ENCODE results near the gene SLX4IP. TPM values are rescaled to one million over a fixed set of nuclear protein-coding genes. Genes with fewer than 3 reads are reported as not detected.

Gene SLX4IP
- total RNA-seq, 4 donors from 2014 or later: 4.8 to 7.2 (median 5.7) TPM

DNA sequence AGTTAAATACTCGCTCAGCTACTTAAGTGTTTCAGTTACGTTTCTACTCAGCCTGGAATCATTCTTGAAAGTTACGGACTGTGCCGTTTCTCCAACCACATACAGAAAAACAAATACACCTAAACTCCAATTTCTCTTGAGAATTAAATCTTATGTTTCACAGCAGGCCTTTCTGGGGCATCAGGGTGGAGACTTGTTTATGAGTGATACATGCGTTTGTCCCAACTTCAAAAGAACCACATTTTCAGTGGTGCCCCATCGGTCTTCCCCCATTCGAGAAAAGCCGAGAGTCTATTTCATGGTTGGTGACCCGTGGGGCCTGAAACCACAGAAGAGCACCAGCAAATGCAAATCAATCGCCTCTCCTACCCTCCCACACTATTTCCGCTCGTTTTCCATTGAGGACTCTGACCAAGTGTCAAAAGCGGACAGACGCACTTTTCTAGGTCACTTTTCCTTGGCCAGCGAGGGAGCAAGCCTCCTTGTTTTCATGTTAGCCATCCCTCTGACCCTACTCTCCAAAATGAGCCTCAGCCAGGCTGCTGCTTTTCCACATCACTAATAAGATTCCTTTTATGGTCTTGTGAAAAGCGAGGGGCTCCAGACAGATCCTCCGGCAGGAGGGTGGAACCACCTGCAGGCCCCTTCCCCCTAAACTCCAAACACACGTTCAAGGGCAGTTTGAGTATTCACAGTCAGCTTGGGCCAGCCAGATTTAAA, 235.6 kb downstream of the SLX4IP start:
- Histone ChIP-seq H3K27me3 (no peaks in the 10 kb centered on the region), H3K27ac (peak overlapping the region; percentile 100), H3K4me3 (peak overlapping the region; percentile 88), H3K36me3 (peaks cover 5% of the 10 kb centered on the region), H3K9me3 (no peaks in the 10 kb centered on the region), H3K4me1 (peaks cover 72% of the 10 kb centered on the region)
- WGBS: 37% methylated on average over 18 of the region's 18 CpGs
- DNase-seq (ENCODE audit: low spot score in 2 of 2): no peak
- TF ChIP-seq POLR2AphosphoS5 (IDR thresholded peaks at IDR 0.05): no peak
- no peak for TF ChIP-seq EP300 (IDR thresholded peaks at IDR 0.05)
- TF ChIP-seq, protein P1, sequence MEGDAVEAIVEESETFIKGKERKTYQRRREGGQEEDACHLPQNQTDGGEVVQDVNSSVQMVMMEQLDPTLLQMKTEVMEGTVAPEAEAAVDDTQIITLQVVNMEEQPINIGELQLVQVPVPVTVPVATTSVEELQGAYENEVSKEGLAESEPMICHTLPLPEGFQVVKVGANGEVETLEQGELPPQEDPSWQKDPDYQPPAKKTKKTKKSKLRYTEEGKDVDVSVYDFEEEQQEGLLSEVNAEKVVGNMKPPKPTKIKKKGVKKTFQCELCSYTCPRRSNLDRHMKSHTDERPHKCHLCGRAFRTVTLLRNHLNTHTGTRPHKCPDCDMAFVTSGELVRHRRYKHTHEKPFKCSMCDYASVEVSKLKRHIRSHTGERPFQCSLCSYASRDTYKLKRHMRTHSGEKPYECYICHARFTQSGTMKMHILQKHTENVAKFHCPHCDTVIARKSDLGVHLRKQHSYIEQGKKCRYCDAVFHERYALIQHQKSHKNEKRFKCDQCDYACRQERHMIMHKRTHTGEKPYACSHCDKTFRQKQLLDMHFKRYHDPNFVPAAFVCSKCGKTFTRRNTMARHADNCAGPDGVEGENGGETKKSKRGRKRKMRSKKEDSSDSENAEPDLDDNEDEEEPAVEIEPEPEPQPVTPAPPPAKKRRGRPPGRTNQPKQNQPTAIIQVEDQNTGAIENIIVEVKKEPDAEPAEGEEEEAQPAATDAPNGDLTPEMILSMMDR (IDR thresholded peaks at IDR 0.05): no peak
- no peak for TF ChIP-seq POLR2A (IDR thresholded peaks at IDR 0.05)

DNA sequence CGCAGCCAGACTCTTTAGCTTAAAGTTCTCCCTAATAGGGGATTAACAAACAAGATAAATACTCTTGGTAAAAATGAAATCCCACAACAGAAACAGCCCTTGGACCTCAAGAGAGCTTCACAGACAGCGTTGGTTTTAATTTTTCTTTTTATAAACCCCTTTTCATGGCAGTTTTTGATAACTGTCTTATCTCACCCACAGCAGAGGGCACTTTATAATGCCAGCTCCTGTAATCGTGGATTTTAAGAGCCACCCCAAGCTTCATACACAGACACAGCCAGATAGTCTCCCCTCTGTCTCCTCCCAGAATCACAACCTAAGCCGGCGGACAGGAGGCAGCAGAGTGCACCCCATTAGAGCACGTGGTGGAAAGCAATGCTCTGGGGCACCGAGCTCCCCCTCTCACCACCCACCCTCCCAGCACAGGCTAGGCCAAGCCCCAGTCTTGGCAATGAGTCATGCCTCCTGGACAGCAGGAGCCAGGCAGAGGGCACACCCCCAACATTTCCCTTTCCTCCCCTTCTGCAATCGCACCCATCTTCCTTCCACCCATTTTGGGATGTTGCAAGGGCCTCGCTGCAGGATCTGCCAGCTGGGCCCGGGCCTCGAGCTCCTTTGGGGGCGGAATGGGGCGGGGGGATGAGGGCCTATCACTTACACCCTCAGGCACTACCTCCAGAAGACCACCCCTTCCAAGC, 236.3 kb downstream of the SLX4IP start:
- Histone ChIP-seq H3K36me3 (peaks cover 5% of the 10 kb centered on the region), H3K9me3 (no peaks in the 10 kb centered on the region), H3K27ac (peak overlapping the region; percentile 100), H3K4me3 (peak overlapping the region; percentile 88), H3K27me3 (no peaks in the 10 kb centered on the region), H3K4me1 (peaks cover 65% of the 10 kb centered on the region)
- under 1% methylated on average over 8 of the region's 13 CpGs for WGBS
- peak; percentile 89 to 95 for DNase-seq (ENCODE audit: low spot score in 2 of 2)
- TF ChIP-seq POLR2AphosphoS5 (IDR thresholded peaks at IDR 0.05): peak; percentile 5 to 86 (median 82)
- TF ChIP-seq POLR2A (IDR thresholded peaks at IDR 0.05): no peak
- TF ChIP-seq, protein P1 (IDR thresholded peaks at IDR 0.05): peak; percentile 54 to 69

DNA sequence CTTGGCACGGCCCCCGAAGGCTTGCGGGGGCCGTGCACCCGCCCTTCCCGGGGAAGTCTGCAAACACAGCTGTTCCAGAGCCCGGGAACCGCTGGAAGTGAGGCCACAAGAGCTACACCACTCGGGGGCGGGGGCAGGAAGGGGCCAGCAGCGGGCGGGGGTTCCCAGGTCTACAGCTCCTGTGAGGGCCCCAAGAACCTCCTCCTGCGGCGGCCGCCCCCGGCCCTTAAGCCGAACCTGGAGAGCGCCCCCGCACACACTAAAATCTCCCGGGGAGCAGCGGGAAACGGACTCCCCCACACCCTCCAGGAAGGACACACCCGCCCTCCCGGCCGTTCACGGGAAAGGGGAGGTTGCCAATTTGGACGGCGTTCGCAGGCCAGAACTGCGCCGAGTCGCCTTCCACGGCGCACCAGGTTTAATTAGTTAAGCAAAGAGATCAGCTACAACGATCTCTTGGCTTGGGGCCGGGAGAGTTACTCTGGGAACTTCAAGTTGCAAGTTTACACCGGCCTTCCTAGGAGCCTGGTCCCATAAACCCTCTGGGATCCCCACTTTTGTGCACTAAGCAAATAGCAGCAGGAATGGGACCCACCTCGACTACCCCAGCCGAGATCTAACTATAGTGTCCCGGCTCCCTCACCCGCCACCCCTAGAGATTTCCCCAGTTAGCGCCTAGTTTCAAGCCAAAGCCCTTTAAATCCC, 237.0 kb downstream of the SLX4IP start:
- WGBS: 1% methylated on average over 13 of the region's 42 CpGs
- H3K4me1 ChIP-seq: peaks cover 58% of the 10 kb centered on the region
- DNase-seq (ENCODE audit: low spot score in 2 of 2): peak; percentile 86 to 89
- H3K27ac ChIP-seq: peak overlapping the region; percentile 100
- no peaks in the 10 kb centered on the region for H3K9me3 ChIP-seq
- peaks cover 5% of the 10 kb centered on the region for H3K36me3 ChIP-seq
- TF ChIP-seq POLR2A (IDR thresholded peaks at IDR 0.05) (no peak), POLR2AphosphoS5 (IDR thresholded peaks at IDR 0.05) (peak in 2 of 3 donors; percentile 46 to 62)
- H3K27me3 ChIP-seq: no peaks in the 10 kb centered on the region
- peak overlapping the region; percentile 88 for H3K4me3 ChIP-seq

DNA sequence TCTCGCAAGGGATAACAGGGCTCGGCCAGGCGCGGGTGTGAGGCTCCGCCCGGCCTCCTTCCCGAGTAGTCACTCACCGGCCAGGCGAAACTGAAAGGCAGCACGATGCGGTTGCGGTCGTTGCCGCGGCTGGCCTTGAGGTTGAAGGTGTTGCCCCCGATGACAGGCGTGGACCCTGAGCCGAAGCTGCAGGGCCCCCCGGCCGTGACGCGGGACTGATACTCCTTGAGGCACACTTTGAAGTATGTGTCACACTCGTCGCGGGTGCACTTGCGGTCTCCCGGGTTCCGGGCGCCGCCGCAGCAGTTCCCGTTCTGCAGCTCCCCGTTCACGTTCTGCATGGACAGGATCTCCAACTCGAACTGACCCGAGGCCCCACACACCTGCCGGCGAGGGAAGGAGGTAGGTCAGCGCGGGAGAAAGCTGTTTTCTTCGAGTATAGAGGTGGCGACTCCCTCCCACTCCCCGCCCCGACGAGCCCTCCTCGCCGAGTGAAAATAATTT, 237.6 kb downstream of the SLX4IP start:
- WGBS: under 1% methylated on average over 40 of the region's 47 CpGs
- H3K4me1 ChIP-seq: peaks cover 52% of the 10 kb centered on the region
- peak overlapping the region; percentile 88 for H3K4me3 ChIP-seq
- DNase-seq (ENCODE audit: low spot score in 2 of 2): peak; percentile 82 to 88
- no peaks in the 10 kb centered on the region for H3K9me3 ChIP-seq
- no peak for TF ChIP-seq EP300 (IDR thresholded peaks at IDR 0.05)
- TF ChIP-seq POLR2A (IDR thresholded peaks at IDR 0.05): no peak
- no peak for TF ChIP-seq POLR2AphosphoS5 (IDR thresholded peaks at IDR 0.05)
- TF ChIP-seq, protein P1 (IDR thresholded peaks at IDR 0.05): no peak
- H3K27ac ChIP-seq: peak overlapping the region; percentile 100
- H3K27me3 ChIP-seq: no peaks in the 10 kb centered on the region
- H3K36me3 ChIP-seq: peaks cover 5% of the 10 kb centered on the region

DNA sequence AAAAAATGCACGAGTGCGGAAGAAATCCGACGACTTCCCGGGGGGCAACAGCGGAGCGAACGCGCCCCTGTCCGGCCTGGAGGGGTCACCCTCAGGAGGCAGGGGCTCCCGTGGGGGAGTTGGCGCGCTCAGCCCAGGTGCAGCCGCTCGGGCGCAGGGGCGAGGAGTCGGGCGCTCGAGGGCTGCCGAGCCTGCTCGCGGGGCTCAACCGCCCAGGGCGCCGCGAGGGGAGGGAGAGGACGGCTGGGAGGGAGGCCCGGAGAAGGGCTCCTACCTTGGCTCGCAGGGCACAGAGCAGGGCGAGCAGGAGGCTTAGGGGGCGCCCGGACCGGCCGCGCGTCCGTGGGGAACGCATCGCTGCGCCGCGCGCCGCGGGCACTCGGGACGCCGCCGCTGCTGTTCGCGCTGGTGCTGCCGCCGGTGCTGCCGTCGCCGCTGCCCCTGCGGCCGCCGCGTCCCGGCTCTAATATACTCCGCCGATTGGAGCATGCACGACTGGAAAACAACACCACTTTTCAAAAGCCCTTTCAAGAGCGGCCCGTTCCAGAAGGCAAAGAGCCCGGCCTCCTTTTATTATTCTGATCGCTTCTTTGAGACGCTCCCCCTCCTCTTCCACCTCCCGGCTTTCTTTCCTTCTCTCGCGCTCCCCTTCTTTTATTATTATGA, 238.2 kb downstream of the SLX4IP start:
- no peak for TF ChIP-seq POLR2AphosphoS5 (IDR thresholded peaks at IDR 0.05)
- no peak for TF ChIP-seq POLR2A (IDR thresholded peaks at IDR 0.05)
- TF ChIP-seq, protein P1 (IDR thresholded peaks at IDR 0.05): no peak
- no peak for TF ChIP-seq EP300 (IDR thresholded peaks at IDR 0.05)
- under 1% methylated on average over 56 of the region's 73 CpGs for WGBS
- Histone ChIP-seq H3K27me3 (no peaks in the 10 kb centered on the region), H3K9me3 (no peaks in the 10 kb centered on the region), H3K4me3 (peak overlapping the region; percentile 88), H3K36me3 (peaks cover 2% of the 10 kb centered on the region), H3K27ac (peak overlapping the region; percentile 100), H3K4me1 (peaks cover 46% of the 10 kb centered on the region)
- no peak for DNase-seq (ENCODE audit: low spot score in 2 of 2)
